ENCODE measurements around the gene BNIP5.

The BNIP5 gene, protein sequence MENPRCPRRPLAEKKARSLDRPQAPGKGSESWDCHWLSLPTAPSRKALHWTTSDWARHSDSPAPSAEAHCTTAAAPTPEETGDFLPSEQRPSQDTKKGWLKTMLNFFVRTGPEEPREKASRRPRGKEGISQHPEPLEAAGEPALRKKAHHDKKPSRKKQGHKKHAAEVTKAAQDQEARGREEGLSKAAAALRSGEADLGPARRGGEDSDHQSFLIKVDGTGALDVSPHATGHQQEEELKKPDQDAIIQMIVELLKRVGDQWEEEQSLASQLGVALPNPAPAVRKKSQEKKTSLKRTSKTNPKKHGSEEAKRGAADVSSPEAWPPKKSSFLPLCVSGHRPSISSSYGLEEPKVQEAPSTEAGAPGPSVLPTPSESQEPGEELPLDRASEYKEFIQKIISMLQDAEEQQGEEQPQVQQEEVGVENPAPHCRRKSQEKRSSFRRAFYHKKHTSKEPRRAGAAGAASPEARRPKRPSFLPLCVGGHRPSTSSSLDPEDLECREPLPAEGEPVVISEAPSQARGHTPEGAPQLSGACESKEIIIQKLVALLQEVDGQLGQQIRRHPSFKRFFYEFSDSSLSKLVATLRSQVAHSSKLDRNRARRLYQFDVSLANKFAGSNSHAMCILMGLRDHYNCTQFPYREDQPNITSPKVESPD

DNA sequence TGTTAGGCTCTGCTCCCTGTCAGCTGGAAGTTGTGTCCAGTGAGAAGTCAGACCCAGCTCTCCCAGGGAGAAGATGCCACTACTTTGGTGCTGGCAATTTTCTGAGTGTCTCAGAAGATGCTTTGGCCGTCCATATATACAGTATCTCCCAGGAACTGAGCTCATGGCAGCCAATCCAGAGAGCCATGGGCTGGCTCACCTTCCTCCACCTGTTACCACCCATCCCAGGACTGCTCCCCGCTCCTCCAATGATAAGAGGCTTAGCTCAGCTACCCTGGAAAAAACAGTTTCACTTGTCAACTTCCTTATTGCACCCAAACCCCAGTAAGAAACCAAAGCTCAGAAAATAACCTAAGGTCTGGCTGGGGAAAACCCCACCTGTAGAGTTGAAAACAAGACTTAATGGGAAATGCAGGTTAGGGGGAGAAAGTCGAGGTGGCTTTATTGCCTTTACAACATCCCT is at the start of gene BNIP5:
BNIP5 (minus strand) TSS at position 110 of the 463 bp plus-strand sequence. CDS start 6,198 bp downstream, outside the sequence.
- DNase-seq: no peak

DNA sequence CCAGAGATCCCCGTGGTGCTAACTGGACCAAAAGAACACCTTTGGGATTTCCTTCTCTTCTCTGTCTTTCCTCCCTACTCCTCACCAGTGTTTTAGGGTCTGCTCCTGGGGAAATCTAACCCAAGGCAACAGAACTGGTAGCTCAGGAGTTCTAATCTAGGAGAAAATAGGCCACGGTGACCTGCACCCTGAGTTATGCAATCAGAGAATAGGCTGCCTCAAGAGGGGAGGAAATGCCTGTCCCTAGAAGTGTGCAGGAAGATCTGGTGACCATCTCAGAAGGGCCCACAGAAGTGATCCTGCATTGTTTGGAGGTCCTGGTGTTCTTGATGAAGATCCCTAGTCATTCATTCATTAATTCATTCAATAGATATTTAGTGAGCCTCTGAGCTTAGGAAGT is 47.4 kb upstream of the BNIP5 start:
- no peak for DNase-seq

DNA sequence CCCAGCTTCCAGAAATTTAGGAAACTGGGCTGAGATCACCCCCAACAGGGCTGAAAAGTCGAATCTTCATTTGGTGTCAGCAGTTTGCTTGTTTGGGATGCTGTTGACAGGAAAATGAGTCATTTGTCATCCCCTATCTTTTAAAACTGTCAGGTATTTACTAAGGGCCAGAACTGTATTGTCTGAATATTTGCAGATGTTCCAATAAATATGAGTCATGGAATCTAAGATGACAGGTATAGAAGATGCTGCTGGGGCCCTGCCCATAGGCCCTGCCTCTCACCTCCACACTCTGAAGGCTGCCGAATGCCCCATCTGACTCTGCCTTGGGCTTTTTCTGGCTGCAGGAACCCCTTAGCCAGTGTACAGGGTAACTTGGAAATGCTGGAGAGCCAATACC is 46.9 kb upstream of the BNIP5 start:
- DNase-seq: no peak

DNA sequence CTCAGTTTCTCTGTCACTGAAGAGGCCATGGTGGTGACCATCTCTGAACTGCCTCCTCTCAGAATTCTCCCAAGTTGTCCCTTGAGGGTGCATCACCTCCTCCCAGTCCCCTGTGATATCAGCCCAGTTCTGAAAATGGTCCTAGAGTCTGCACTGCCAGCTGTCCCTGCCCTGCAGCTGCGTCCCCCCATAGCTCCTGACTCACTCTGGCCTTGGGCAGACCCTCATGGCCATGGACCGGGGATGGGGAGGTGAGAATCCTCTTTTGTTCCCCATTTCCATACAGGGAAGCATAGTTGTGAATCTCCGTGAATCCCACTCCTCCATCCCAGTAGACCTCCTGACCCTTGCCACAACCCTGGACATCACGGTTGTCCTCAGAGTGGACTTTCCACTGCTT is 46.3 kb upstream of the BNIP5 start:
- DNase-seq: no peak

DNA sequence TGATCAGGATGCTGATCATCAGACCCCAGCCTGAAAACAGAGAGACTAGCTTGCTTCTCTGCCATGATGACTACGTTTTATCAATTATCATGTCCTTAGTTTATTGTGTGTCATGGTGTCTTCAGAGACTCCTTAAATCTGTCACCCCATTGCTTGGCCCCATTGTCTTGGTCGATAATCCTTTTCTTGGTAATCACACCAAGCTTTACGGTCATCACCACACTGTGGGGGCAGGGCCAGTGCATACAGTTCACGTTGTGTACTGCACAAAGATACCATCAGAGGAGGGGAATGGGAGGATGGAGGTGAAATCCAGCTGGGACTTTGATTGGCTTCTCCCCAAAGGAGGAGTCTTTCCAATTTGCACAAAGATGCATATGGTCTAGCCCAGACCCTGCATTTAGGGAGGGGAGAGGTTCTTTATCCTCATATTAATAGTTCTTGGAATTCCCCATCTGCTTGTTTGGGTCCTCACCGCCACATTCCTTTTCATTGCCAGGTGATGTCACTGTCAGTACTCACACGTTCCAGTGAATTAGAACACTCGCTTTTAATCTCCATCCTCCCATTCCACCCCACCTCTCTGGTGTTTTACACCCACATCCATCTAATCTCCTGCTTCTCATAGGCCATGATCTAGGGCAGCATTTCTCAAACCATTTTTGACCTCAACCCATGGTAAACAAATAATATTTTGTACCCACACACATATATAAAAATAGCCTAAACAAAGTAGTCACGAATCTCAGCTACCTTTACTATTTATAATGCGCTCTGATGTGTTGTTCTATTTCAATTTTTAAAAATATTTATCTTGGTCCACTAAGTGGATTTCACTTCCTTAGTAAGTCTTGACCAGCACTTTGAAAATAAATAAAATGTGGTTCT is 45.1 kb upstream of the BNIP5 start:
- no peak for DNase-seq

DNA sequence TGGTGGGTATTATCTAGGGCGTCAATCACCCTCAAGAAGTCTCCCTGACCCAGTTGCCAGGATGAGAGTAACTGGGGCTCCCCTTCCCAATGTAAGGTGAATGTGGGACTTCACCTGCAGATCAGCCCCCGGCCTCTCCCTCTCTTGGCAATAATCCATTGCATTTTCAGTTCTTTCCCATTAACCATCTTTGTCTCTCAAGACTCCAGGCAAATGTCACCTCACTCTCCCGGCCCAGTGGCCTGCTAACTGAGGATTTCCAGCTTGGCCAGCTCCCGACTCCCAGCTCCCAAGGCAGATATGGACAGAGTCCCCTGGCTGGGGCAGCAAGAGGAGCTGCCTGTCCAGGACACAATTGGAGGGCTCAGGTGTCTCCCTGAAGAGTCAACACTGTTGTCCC is 43.5 kb upstream of the BNIP5 start:
- no peak for DNase-seq

DNA sequence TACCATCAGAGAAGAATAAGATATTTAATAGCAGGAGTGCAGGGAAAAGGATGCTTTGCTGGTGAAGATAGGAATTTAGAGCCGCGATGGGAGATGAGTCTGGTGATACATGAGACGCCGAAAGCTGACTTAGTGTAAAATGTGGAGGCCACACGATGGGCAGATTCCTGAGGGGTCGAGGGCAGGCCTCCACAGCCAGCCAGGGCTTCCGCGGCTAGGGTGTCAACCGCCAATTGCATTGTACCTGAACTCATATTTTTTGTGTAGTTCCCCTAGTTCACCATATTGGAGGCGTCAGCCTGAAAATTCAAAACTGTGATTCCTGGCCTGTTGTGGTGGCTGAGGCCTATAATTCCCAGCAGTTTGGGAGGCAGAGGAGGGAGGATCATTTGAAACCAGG is 42.2 kb upstream of the BNIP5 start:
- DNase-seq: no peak

DNA sequence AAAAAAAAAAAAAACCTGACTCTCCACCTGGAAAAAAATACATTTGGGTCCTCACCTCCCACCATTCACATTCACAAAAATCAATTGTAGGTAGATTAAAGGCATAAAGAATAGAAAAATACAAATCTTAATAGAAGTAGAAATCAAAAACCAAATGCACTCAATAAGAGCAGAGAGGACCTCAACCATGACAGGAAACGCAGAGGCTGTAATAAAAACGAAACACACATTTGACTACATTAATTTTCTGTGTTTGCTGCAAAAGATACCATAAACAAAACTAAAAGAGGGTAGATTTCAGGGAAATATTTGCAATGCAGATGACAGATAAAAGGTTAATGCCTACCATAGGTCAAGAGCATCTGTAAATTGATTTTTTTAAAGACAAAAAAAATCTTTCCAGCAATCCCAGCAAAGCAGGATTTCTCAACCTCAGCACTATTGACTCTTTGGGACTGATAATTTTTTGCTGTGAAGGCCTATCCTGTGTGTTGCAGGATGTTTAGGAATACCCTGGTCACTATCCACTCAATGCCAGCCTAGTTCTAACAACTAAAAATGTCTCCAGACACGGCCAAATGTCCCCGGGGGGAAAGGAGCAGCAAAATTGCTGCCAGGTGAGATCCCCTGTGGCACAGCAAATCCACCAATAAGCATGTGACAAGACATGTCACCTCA is 41.7 kb upstream of the BNIP5 start:
- no peak for DNase-seq

DNA sequence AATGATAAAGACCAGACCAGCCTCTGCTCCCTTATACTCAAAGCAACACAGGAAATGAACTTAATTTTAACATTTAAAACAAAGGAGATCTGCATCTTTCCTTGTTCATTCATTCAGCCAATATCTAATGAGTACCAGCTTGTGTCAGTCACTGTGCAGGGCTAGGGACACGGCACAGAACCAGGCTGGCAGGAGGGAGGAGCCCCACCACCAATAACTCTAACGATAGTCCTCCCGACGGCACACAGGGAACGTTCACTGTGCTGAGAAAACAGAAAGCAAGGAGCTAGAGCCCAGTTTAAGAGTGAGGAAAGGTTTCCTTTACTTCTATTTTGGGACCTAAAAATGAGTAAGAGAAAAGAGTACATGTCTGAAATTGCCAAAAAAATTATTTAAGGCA is 40.9 kb upstream of the BNIP5 start:
- DNase-seq: no peak

DNA sequence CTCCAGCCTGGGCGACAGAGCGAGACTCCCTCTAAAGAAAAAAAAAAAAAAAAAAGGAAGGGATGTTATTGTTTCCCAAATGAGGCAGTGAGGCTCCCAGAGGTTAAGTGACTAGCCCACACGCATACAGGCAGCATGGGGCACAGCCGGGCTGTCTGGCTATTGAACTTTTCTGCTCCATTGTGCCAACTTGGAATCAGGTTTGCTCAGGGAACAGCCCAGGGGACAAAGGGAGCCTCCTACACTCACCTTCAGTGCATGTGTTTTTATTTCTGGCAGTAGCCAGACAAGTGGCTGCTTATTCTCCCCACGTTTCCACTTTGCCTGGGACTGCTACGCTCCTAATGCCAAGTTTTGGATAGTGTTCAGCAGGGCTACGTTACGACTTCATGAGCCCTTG is 40.1 kb upstream of the BNIP5 start:
- no peak for DNase-seq

DNA sequence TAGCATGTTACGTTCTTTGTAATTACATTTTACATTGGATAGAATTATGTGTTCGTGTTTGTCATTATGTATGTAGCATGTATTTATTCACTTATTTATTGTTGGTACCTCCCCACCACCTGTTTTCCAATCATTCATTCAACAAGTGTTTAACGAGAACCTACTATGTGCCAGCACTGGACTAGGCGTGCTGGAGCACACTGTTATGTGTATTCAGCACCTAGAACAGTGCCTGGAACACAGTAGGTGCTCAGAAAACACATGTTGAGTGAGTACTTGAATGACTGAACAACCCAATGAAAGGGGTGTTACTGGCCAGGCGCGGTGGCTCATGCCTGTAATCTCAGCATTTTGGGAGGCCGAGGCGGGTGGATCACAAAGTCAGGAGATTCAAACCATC is 39.5 kb upstream of the BNIP5 start:
- no peak for DNase-seq

DNA sequence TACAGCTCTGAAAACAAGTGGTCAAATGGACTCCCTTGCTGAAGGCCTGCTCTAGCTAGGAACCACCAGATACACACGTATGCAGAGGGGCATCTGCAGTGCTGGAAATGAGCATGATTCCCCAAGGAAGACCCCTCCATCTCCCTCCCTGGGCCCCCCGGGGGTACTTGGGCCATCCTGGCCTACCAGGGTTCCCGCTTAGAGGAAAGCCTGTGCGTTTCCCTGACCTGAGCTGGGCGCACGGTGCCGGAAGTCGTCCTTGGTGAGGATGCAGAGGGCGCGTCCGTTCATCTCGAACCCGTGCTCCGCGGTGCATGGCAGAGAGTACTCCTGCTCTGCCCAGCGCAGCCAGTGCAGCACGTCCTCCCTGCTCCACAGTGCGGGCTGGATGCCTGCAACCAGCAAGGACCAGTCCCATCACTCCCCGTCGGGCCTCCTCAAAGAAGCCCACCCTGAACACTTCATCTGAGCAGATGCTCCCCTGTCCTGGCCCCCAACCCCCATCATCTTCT is 39.0 kb upstream of the BNIP5 start:
- no peak for DNase-seq

DNA sequence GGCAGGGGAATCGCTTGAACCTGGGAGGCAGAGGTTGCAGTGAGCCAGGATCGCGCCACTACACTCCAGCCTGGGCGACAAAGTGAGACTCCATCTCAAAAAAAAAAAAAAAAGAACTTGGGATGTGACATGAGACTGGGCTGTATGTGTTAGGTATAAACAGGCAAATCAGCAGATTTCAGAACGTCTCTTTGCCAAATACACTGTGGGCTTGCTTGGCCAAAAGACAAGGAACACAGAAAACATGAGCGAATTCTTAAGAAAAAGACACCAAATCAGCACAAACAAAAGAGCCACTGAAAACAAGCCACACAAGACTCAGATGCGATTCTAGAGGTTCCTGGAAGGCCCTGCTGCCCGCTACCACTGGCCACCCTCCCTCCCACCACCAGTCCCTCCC is 38.3 kb upstream of the BNIP5 start:
- no peak for DNase-seq

DNA sequence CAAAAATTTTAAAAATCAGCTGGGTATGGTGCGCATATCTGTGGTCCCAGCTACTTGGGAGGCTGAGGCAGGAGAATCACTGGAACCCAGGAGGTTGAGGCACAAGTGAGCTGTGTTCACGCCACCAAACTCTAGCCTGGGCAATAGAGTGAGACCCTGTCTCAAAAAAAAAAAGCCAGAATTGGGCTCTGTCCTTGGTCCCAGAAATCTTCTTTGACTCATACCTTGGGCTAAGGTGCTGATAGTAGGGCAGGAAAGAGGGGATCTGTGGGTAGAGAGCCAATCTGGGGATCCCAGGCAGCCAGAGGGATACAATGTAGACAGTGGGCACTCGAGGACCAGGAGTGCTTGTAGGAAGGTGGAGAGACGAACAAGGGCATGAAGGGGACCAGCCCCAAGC is 37.5 kb upstream of the BNIP5 start:
- DNase-seq: no peak

DNA sequence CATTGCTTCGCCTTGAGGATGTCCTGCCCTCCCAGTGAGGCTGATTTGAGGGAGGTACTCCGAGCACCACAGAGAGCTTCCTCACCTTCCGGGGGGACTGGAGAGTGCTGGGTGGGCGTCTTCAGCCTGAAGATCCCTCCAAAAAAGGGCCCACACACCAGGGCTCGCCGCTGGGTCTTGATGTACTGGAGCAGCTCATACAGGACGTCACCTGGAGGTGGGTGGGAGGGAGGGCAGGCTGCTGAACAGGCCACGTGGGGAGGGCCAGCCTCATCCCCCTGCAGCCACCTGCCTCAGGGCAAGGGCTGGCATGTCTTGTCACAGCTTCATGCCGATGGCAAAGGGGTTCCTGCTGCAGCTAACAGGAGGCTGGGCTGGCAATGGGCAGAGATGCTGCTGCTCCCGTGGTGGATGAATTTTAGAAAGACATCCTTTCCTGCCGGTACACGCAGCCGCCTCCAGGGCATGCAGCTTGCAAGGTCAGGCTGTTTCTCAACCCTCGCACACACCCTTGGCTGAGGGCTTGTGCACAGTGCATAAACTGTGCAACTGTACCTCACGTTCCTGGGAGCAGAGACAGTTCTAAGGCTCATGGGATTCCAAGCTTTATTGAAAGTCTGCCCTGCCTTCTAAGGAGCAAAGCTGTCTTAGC is 36.8 kb upstream of the BNIP5 start:
- DNase-seq: no peak

DNA sequence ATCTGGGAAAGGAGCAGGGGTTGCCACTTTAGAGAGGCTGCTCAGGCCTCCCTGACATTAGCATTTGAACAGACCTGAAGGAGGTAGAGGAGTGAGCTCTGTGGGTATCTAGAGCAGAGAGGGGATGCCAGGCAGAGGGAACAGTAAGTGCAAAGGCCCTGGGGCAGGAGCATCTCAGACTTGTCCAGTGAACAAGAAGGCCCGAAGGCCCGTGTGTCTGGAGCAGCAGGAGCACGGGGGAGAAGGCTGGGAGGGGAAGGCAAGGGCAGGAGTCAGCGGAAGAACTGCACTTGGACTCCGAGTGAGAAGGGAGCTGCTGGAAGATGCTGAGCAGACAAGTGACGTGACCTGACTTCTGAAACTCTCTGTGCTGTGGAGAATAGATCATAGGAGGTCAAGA is 35.4 kb upstream of the BNIP5 start:
- no peak for DNase-seq

DNA sequence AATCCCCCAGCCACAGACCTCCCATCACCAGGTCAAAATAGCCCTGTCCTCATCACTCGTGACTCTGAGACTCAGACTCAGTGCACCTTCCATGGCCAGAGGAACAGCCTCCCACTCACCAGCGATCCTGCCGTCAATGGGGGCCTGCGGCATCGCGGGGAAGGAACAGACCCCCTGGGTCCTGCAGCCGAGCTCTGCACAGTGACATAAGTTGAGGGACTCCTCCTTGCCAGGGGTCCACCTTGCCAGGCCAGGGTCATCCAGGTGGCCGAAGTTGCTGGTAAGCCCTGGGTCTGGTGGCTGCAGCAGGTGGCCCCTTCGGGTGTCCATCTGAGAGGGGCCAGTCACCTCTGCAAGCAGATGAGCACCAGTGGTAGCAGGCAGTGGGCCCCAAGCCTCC is 34.5 kb upstream of the BNIP5 start:
- no peak for DNase-seq

DNA sequence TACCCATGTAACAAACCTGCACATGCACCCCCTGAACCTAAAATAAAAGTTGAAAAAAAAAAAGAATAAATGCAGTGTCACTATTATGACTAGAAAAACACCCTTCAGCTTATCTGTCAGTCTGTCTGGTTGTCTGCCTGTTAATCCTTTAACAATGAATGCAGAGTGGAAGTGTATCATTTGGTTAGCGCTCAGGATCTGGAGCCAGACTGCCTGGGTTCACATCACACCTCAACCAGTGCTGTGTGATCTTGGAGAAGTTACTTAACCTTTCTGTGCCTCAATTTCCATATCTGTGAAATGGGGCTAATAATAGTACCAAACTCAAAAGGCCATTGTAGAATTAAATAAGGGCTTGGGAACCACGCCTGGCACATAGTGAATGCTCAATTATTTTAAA is 34.0 kb upstream of the BNIP5 start:
- DNase-seq: no peak

DNA sequence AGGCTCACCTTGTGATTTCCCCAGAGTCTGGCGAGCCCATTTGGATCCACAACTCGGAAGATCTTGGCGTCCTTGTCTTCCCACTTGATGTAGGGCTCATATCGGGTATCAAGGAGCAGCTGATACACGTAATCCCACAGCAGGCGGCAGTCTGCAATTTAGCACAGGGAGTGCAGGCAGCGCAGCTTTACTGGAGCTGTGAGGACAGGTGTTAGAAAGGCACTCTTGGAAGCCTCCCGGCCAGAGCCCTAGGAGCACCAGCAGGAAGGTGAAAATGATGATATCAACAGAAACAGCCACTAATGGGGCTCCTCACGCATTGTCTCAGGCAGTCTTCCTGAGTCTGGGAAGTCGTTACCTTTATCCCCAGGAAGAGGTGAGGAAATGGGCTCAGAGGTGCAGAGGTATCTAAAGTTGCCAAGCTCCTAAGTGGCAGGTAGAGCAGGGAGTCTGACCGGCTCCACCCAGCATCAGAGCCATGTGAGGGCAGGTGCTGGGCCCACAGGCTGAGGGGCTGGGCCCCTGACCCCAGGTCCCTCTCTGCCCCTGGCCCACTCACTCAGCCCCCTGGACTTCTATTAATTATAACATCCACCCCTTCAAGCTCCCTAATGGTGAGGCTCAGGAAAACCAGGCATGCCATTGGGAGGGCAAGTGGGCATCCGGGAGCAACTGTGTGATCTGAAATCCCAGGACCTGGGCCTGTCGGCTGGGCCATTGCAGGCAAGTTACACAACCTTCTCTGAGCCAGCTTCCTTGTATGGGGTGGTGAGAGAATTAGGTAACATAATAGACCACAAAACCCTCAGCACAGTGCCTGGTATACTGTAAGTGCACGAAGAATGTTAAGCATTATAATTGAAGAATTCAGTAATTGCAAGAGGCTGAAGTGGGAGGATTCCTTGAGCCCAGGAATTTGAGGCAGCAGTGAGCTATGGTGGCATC is 32.5 kb upstream of the BNIP5 start:
- DNase-seq: no peak

DNA sequence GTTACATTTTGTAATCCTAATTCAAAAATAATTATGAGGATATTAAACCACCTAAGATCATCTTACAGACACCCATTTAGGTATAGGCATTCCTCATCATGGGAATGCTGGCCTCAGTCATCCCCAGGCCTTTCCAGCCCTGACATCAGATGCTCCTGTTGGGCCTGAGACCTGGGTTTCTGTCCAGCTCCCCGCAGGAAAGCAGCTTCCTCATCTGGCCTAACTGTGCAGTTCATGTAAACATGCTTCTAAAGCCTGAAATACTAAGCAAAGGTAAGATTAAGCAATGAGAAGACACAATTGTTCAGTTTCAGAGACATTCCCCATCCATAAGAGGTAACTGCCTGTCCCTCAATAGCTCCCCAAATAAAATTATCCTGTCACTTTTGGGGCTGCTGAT is 31.7 kb upstream of the BNIP5 start:
- DNase-seq: no peak

DNA sequence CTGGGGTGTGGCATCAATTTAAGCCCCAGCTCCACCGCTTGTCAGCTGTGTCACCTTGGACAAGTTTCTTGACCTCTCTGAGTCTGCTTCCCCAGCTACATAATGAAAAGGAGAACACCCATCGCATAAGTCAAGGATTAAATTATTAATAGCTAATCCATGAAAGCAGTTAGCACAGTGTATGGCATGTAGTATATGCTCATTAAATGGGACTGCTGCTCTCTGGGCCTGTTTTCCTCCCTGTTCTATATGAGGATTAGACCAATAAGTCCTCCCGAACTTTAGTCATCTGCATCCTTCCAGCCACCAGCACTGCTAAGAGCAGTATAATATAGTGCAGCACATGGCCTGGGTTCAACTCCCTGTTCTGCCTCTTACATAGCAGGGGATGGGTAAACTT is 31.1 kb upstream of the BNIP5 start:
- DNase-seq: no peak
